Right cardiac atrium (tissue), 5 donors: ENCODE data around the gene ZSWIM6. TPM values are rescaled to one million over a fixed set of nuclear protein-coding genes. Genes with fewer than 3 reads are reported as not detected.

Experiments
- ATAC-seq, 2 donors: fragments of 200-7000 bp; cut with Tn5 transposase; one replicate each; pipeline versions ENCODE4 v1.8.0 to v1.9.1; 2020; ENCODE audit warnings: moderate library complexity in 2 of 2, mild to moderate bottlenecking in 1 of 2
- DNase-seq, 3 donors: peaks; one replicate each; pipeline ENCODE4 v3.0.0-alpha.2; 2020
- H3K27ac ChIP-seq: one replicate; pipeline ENCODE4 v1.5.1; 2013; ENCODE audit warnings: mild to moderate bottlenecking, low read length, control low read depth, moderate library complexity
- H3K27me3 ChIP-seq: one replicate; pipeline ENCODE4 v1.6.1; 2013; ENCODE audit not compliant: control insufficient read depth, insufficient read depth
- H3K4me1 ChIP-seq: one replicate; pipeline ENCODE4 v1.6.1; 2013; ENCODE audit warnings: low read length; ENCODE audit not compliant: control insufficient read depth, insufficient read depth
- H3K4me3 ChIP-seq: one replicate; pipeline ENCODE4 v1.5.1; 2013; ENCODE audit warnings: low read length, control low read depth
- H3K9me3 ChIP-seq: one replicate; pipeline ENCODE4 v1.6.1; 2013; ENCODE audit warnings: low read length; ENCODE audit not compliant: control insufficient read depth
- WGBS: extraction: QIAGEN DNeasy Blood & Tissue Kit; methylation state at CpG from one replicate; pipeline ENCODE4 v1.1.7; 2013; 5-methylcytosine and 5-hydroxymethylcytosine counted together
- intact Hi-C, 4 donors: fragments of 100-400 bp; cut with DNase I; formaldehyde crosslinking; loops; one replicate each; pipeline versions ENCODE4 v1.11.0 to v1.14.0; 2022 to 2023
- polyA plus RNA-seq: library from polyadenylated mRNA; stranded (reverse); fragments of 200-250 nt; gene quantifications from one replicate; pipeline ENCODE4 v1.2.3, GENCODE V29; 2013
- total RNA-seq, 4 donors: library from RNA; stranded (reverse); fragmentation: NEBNext Ultra II Directional; extraction: Animal tissue kit (Norgen Biotek cat#: 25700); gene quantifications; one replicate each; pipeline ENCODE4 v1.2.1, GENCODE V29; 2021
- donor health status: healthy with polysubstance abuse.
- donor health status: DM: no; HTN: yes; CAD: no.
- donor health status: DM: no; HTN: no; CAD: no.
- donor health status: DM: no; HTN: yes; CAD: no; lungs with severe emphysema.
- donor health status: DM: yes; HTN: yes; CAD: no.

The ZSWIM6 gene
- total and polyA plus RNA-seq, 5 donors, result 2.5 to 7.9 (median 6.8) TPM

DNA sequence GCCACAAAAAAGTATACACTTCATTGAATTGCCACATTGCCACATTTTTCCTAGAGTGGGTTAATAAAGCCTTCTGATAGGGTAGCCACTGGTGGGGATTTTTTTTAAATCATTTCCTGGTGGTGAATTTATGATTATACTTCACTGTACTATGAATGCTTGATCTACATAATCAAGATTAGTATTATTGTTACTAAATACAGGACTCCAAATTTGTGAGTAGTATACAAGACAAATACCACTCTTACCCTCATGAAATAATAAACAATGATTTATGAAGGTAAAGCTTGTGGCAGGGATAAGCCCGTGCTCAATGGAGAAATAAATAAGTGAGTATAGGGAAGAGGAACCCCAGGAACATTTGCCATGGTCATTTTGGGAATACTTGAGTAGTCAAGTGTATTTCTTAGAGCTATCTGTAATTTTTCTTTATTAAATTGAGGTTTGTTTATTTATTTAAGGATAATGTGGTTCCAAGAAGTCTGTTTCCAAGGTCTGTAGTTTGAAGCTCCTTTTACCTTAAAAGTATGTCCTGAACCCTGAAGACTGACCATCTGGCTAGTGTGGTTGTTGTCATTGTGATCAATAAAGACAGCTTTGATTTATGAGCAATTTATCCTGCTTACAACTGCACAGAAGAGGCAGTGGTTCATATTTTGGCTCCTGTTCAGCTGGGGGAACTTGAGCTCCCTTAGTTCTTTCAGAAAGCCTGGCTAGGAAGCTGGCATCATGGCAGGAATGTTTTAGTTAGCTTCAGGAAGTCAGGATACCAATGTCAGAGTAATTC lies 118.6 kb downstream of the ZSWIM6 start:
- ATAC-seq (peak; percentile 21 to 67), DNase-seq (no peak)
- Histone ChIP-seq H3K27ac (no peak overlapping the region), H3K4me3 (no peak overlapping the region), H3K9me3 (no peaks in the 10 kb centered on the region), H3K27me3 (no peaks in the 10 kb centered on the region), H3K4me1 (peaks cover 3% of the 10 kb centered on the region)
- 78% methylated on average over 1 of the region's 1 CpG for WGBS
- intact Hi-C loops, result no loop called here

DNA sequence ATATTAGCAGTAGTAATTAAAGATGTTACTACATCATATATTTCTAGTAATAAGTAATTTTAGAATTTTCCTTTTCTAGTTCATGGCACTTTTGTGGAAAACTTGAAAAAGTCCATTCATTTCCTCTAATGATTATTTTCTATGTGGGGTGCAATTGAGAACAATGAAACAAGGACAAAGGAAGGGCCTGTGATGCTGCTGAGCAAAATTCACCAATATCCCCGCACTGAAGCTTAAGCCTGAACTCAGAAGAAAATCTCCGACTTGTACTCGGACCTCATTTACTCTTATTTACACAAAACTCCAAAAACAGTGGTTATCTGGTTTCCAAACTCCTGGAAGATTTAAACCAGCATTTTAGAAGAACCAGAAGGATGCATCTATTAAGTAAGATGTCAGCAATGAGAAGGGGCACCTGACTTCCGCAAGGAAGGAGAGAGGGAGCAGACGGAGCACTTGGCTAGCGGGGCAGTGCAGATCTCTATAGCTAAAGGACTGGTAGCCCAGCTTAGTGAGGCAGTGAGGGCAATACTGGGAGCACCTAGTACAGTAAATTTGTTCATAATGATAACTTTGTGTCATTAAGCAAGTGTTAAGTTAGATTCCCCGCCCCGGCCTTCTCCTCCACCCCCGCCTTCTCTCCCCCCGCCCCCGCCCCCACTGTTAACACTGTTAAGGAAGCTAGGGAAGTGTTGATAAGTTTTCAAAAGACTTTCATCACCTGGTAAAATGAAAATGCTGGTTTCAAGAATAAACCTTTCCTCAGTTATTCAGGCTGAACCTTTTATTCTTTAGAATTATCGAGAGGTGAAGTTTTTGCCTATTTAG lies 123.3 kb downstream of the ZSWIM6 start:
- H3K4me1 ChIP-seq, result peaks cover 1% of the 10 kb centered on the region
- H3K4me3 ChIP-seq, result no peak overlapping the region
- H3K27ac ChIP-seq, result no peak overlapping the region
- ATAC-seq (no peak), DNase-seq (no peak)
- no peaks in the 10 kb centered on the region for H3K9me3 ChIP-seq
- intact Hi-C loops, result no loop called here
- 87% methylated on average over 12 of the region's 12 CpGs for WGBS
- H3K27me3 ChIP-seq, result no peaks in the 10 kb centered on the region

DNA sequence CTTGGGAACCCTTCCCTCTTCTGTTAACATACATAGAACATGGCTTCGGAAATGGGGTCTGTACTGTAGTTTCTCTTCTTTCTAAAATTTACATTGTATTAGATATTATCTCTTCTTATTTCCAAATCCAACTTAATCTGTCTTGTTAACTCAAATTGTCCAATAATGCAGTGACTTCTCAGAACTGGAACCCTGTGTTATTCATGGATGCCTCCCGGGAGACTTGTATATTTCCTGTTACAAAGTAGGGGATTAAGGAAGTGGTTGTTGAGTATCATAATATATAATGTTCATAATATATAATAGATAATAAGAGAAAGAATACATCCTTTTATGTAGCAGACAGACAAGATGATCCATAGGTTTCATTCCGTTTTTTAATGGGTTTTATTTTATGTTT lies 128.4 kb downstream of the ZSWIM6 start:
- no peaks in the 10 kb centered on the region for H3K4me1 ChIP-seq
- WGBS, result 82% methylated on average over 3 of the region's 3 CpGs
- H3K4me3 ChIP-seq, result no peak overlapping the region
- no peak overlapping the region for H3K27ac ChIP-seq
- DNase-seq (no peak), ATAC-seq (no peak)
- H3K27me3 ChIP-seq, result no peaks in the 10 kb centered on the region
- no peaks in the 10 kb centered on the region for H3K9me3 ChIP-seq
- intact Hi-C loops, result no loop called here

DNA sequence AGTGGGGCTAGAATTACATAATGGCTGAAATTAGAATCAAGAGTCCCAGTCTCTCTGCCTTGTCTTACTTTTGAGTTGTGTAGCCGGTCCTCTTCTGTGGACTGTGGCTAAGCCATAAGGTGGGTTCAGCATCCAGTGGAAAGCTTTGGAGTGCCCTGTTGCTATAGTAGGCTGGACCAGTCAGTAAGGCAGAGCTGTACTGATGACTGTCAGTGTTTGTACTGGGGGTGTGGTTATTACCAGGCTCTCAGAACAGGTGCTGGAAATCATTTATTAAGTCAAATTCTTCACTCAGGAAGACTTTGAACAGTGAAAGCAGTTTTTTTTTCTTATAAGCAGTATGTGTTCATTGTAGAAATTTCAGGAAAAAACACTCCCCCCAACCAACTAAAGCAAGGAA lies 129.4 kb downstream of the ZSWIM6 start:
- H3K4me1 ChIP-seq, result no peaks in the 10 kb centered on the region
- no peak overlapping the region for H3K4me3 ChIP-seq
- DNase-seq, result no peak
- 96% methylated on average over 1 of the region's 1 CpG for WGBS
- ATAC-seq, result no peak
- H3K9me3 ChIP-seq, result no peaks in the 10 kb centered on the region
- H3K27ac ChIP-seq, result no peak overlapping the region
- H3K27me3 ChIP-seq, result no peaks in the 10 kb centered on the region
- intact Hi-C loops, result no loop called here

DNA sequence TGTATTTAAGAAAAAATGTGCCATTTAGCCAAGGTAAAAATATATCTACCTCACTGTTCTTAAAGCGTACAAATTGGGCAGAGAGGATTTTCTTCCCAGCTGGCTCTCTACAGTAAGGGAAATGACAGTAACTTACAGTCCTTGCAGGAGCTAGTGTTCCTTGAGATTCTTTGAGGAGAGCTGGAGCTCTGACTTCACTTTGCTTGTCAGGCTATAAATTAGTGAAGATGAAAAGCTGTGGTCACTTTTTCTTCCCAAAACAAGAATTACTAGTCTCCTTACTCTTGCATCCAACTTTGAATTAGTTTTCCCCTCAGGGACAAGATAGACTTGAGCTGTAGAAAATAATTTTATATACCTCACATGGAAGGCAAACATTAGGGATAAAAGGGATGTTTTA lies 129.9 kb downstream of the ZSWIM6 start:
- Histone ChIP-seq H3K27me3 (no peaks in the 10 kb centered on the region), H3K4me3 (no peak overlapping the region), H3K9me3 (no peaks in the 10 kb centered on the region), H3K27ac (no peak overlapping the region), H3K4me1 (no peaks in the 10 kb centered on the region)
- ATAC-seq, result no peak
- 88% methylated on average over 1 of the region's 1 CpG for WGBS
- no peak for DNase-seq
- intact Hi-C loops, result no loop called here

DNA sequence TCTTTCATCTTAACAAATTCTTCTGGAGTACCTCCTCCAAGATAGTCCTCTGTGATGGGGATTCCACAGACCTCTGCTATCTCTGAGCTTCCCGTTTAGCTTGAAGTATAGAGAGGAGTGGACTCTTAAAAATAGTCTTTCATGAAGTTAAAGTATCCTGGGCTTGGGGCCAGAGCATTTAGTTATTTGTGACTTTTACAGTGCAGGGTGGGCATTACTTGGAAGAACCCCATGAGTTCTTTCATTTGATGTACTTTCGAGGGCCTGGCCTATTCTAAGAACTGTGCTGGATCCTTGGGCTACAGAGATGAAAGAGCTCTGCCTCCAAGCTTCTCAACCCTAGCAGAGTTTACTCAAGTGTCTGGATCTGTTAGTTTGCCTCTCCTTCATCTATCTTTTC lies 131.5 kb downstream of the ZSWIM6 start:
- 40% methylated on average over 2 of the region's 2 CpGs for WGBS
- H3K9me3 ChIP-seq, result no peaks in the 10 kb centered on the region
- H3K4me1 ChIP-seq, result no peaks in the 10 kb centered on the region
- ATAC-seq (no peak), DNase-seq (no peak)
- H3K27me3 ChIP-seq, result no peaks in the 10 kb centered on the region
- no peak overlapping the region for H3K4me3 ChIP-seq
- no peak overlapping the region for H3K27ac ChIP-seq
- intact Hi-C loops, result no loop called here

DNA sequence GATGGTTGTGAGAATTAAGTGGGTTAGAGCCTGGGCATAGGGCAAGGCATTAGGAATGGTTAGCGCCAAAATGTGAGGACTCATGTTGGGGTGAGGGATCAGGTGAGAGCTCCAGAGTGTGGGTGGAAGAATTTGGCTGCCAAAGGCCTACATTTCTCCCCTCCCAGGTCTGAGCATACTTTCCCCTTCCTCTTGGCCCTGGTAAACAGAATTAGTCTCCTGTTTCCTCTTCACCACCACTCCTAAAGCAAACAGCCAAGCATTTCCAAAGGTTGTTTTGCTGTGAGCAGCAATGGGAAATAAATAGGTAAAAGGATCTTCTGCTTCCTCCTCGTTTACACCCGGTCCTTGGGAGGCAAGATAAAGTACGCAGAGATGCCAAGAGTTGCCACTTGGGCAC lies 132.5 kb downstream of the ZSWIM6 start:
- intact Hi-C loops, result no loop called here
- Histone ChIP-seq H3K9me3 (no peaks in the 10 kb centered on the region), H3K27me3 (no peaks in the 10 kb centered on the region), H3K4me3 (no peak overlapping the region), H3K27ac (no peak overlapping the region), H3K4me1 (no peaks in the 10 kb centered on the region)
- WGBS, result 85% methylated on average over 4 of the region's 4 CpGs
- ATAC-seq (no peak), DNase-seq (no peak)

DNA sequence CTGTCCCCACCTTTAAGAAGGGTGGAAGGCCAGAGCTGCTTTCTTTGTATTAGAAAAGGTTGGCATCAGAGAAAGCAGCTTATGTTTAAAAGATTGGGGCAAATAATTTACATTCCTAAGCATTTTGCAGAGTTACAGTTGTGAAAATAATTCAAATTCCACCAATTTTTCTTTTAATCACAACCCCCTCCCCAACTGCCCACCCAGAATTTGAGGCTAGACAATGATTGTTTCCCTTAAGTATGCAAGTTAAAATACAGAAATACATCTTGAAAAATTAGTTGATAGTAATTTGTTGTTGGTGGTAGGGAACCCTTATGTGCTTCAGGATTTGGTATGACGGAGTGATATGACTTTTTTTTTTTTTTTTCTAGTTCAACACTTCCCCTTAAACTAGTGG lies 133.0 kb downstream of the ZSWIM6 start:
- 87% methylated on average over 1 of the region's 1 CpG for WGBS
- DNase-seq, result no peak
- no peak overlapping the region for H3K27ac ChIP-seq
- intact Hi-C loops, result no loop called here
- no peaks in the 10 kb centered on the region for H3K4me1 ChIP-seq
- H3K9me3 ChIP-seq, result no peaks in the 10 kb centered on the region
- no peaks in the 10 kb centered on the region for H3K27me3 ChIP-seq
- no peak for ATAC-seq
- no peak overlapping the region for H3K4me3 ChIP-seq

DNA sequence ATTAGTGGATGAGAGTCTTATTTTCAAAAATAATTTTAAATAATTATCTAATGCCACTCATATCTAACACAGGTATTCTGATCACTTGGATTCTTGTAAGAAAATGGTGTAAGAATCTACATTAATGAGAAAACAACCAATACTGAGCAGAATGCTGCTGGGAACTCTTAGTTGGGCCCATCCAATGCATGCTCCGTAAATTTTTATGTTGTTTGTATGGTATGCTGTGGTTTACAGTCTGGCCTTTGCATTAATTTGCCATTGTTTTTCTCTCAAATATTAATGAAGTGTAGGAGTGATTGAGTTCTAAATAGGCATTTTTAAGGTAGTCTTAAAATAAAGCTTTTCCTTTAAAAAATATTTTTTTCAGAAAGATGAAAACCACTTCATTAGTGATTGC lies 133.4 kb downstream of the ZSWIM6 start:
- H3K4me1 ChIP-seq, result no peaks in the 10 kb centered on the region
- intact Hi-C loops, result no loop called here
- no peaks in the 10 kb centered on the region for H3K27me3 ChIP-seq
- ATAC-seq (no peak), DNase-seq (no peak)
- no peak overlapping the region for H3K27ac ChIP-seq
- H3K4me3 ChIP-seq, result no peak overlapping the region
- no peaks in the 10 kb centered on the region for H3K9me3 ChIP-seq
- WGBS, result 95% methylated on average over 1 of the region's 1 CpG

DNA sequence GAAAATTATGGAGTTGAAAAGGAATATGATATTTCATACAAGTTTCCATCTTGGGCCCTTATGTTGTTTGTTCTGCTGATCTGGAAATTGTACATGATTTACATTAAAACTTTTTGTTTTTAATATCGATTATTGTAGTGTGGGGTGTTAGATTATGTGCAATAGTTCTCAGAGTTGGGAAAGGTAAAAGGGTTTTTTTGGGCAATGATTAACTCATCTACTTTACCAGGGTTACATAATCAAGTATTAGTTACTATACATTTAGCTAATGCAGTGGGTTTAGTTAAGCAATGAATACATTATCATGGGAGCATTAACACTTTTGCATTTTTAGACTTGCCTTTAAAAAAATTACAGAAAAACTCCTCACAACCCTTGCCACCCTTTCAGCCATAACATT lies 134.0 kb downstream of the ZSWIM6 start:
- no peak for ATAC-seq
- no peaks in the 10 kb centered on the region for H3K9me3 ChIP-seq
- H3K27me3 ChIP-seq, result no peaks in the 10 kb centered on the region
- H3K27ac ChIP-seq, result no peak overlapping the region
- WGBS, result 95% methylated on average over 1 of the region's 1 CpG
- DNase-seq, result no peak
- intact Hi-C loops, result no loop called here
- no peaks in the 10 kb centered on the region for H3K4me1 ChIP-seq
- H3K4me3 ChIP-seq, result no peak overlapping the region

DNA sequence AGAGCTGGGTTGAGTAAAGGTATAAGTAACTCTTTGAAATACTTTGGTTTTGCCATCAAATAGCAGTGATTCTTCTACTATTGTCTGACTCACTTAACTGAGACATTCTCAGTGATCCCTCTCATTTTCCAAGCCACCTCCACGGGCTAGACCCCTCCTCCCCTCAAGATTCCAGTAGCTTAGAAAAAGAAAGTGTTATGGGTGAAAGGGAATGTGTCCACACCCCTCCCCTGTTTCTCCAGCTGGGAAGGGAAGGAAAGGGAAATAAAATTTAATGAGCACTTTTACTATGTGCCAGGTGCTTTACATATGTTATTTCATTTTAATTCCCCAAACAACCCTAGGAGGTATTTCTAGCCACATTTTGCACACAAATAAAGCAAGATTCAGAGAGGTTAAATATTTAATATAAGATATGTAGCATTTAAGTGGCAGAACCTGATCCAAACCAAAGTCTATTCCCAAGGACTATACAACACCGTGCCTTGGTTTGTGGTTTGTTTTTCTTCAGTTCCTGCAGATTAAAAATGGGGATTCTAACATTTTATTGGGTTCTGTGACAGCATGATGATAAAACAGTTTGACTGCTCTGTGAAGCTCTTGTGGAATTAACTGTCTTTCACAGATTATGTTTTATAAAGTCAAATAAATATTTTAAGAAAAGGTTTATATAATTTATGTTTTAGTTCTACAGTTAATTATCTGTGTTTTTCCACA lies 135.9 kb downstream of the ZSWIM6 start:
- Histone ChIP-seq H3K9me3 (no peaks in the 10 kb centered on the region), H3K27ac (no peak overlapping the region), H3K4me3 (no peak overlapping the region), H3K27me3 (no peaks in the 10 kb centered on the region), H3K4me1 (no peaks in the 10 kb centered on the region)
- intact Hi-C loops, result no loop called here
- no peak for DNase-seq
- ATAC-seq, result no peak
- WGBS, result 31% methylated on average over 2 of the region's 2 CpGs
